NCI-H748 treated with DMSO at 0.1 percent for 48 hours (cell line): ENCODE measurements around the gene GRID1.
"Not testable (repeated sequence)": the region's sequence is repeated elsewhere in the genome, so short reads cannot be mapped to it uniquely, and the experiment has no call there.

ENCODE experiments used
- DNase-seq: peaks from one replicate; lab custom pipeline; 2025; lab: John Stamatoyannopoulos, UW

Gene GRID1

DNA sequence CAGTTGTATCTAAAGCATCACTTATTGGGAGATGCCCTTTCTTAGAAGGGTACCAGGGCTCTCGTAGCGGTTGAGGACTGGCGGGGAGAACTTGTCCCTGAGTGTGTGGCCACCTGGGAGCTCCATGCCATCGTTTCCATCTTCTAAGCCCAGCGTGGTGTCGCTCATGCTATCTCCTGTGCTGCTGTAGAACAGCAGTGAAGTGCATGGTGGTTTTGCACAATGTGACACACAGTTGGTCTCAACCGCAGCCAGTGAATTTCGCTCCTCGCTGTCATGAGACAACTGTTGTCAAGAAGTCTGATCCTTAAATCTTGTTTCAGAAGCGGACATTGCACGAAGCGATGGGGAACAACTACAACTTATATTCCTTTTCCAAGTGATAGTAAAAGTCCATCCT, 283.4 kb downstream of the GRID1 start:
- no peak for DNase-seq

DNA sequence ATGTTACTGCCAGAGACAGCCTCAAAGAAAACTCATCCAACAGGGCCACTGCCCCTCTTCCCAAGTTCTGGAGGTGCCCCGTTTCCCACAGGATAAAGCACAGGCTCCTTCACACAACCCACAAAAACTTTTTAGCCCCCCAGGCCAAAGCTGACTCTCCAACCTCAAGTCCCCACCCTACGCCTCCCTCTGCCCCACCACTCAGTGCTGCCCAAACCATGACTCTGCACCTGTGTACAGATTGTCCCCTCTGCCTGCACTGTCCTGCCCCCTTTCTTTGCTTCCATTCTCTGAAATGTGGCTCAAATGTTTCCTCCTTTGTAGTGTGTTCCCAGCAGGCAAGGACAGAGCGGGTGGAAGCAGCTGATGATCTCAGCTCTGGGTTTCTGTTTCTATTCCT, 284.0 kb downstream of the GRID1 start:
- no peak for DNase-seq

DNA sequence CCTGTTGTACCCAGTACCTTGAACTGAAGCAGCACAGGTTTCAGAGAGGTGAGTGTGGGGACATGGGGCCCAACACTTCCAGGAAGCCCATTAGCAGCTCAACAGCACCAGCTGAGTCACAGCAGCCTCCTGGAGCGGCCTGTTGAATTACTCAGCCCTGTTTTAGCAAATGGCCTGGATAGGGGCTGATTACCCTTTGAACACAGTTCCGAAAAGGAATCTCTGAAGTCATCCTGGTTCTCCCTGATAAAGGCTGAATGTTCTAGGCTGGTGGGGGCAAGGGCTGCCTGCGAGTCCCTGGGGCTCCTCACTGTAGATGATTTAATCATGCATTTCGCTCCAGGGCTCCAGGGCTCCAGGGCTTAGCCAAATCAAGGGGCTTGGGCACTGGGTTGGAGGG, 287.5 kb downstream of the GRID1 start:
- DNase-seq = no peak

DNA sequence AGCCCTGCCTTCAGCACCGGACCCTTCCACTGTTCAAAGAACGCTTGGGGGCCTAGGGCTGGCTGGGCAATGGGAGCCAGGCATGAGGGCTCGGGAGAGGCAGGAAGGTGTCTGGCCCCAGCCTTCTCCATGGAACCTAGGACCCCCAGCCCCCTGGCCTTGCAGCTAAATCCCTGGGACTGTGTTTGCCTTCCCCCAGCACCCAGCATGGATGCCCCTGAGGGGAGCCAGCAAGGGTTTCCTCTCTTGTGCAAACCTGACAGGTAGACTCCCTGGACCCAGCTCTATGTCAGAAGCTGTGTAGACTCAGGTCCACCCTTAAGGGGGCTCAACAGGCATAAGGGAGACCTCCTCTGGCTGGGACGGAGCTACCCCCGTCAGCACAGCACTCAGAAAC, 288.0 kb downstream of the GRID1 start:
- DNase-seq = no peak

DNA sequence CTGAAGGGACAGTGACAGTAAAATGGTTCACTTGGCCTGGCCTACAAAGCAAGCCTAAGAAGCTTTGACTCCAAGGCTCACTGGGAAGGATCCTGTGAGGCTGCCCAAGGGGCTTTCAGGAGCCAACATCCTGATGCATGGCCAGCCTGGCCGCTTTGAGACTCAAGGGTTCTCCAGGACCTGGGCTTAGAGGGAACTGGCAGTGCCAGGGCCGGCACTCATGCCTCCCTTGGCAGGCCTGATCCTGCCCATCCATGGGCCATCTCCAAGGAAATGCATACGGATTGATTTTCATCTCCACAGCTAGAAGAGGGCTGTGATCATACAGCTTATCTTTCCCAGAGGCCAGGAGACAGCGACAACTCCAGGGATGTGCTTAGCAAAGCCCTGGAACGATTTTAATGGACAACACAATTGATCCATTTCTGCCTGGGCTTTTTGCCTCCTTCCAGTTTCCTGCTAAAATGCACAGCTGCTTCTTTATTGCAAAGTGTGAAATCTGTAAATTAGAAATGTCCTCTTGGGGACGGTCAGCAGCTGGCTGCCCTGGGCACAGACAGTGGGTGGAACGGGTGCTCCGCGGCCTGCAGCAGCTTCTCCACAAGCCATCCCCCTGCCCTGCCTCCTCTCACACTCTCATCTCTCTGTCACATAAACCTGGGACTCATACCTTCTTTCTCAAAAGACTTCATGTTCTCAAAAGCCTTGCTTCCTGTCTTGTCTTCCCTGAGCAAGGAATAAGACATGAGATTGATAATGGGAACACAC, 288.5 kb downstream of the GRID1 start:
- no peak for DNase-seq

DNA sequence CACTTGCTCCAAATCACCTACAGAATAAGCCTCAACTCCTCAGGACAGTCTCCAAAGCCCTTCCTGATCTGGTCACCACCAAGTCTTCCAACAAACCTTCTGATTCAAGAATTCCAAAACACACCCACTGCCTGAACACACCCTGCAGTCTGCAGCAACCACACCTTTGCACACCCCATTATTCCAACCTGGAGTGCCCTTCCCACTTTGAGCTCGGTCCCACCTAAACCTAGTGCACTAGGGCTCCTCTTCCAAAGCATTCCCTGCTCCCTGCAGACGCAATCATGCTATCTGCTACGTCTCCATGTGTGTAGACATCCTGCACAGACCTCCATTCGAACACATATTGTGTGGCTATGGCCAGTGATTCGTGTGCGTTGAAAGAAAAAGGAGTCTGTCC, 289.3 kb downstream of the GRID1 start:
- DNase-seq = no peak

DNA sequence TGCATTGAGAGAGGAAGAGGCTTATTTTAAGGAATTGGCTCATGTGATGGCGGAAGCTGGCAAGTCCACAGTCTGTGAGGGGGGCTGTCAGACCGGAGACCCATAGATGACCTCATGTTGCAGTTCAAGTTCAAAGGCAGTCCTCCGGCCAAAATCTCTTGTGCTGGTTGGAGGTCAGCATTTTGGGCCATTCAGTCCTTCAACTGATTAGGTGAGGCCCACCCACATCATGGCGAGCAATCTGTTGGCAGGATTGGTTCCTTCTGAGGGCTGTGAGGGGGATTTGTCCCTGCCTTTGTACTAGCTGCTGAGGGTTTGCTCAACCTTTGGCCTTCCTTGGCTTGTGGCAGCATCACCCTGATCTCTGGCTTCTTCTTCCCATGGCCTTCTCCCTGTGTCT, 290.1 kb downstream of the GRID1 start:
- DNase-seq = not testable (repeated sequence)

DNA sequence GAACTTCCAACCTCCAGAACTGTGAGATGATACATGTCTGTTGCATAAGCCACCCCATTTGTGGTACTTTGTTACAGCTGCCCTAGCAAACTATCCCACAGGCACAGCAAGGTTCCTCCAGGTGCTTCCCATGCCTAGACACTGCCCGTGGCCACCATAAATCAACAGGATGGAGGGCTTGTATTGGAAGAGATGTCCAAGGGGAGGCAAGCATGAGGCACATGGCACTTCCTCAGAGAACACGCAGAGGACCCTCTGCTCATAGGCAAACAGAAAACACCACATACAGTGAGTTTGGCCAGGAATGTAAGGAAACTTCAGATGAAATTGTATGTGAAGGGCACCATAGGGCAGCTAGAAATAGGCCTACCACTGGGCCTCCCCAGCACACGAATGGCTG, 291.1 kb downstream of the GRID1 start:
- no peak for DNase-seq

DNA sequence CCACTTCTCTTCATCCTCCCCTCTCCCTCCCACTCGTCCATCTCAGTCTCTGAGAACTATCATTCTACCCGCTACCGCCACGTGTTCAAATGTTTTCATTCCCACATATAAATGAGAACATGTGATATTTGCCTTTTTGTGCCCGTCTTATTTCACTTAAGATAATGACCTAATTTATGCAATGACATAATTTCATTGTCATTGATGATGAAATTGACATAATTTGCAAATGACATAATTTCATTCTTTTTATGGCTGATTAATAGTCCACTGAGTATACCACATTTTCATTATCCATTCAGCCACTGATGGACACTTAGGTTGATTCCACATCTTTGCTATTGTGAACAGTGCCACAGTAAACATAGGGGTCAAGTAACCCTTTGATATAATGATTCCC, 292.3 kb downstream of the GRID1 start:
- DNase-seq = no peak

DNA sequence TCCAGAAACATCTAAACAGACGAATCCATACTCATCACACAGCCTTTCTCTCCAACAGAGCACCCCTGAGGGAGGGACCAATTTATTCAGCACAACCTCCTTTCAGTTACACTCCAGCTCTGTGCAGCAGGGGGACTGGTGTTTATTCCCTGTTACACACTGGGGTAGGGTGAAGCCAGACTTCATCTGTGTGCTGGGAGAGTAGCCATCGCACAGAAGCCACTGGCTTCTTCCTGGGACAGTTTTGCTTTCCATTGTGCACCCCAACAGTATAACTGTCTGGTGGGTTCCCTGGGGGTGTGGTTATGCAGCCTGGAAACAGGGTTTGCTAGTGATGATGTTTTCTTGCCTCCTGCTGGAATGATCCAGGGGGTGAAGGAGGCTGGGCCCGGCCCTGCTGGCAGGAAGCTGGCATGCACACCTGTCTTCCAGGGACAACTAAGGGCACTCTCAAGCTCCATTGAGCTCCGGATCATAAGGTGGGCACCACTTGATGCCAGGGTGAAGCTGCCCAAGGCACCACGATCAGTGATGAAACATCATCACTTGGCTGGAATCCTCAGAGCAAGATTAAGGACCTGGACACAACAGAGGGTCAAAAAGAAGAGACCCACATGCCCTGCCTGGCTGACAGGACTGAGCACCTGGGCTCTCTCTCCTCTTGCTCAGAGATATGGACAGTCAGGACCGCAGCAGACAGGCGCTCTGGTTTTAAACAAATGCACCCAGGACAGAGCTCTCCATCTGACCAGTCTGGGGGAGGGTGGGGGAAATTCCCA, 293.2 kb downstream of the GRID1 start:
- no peak for DNase-seq

DNA sequence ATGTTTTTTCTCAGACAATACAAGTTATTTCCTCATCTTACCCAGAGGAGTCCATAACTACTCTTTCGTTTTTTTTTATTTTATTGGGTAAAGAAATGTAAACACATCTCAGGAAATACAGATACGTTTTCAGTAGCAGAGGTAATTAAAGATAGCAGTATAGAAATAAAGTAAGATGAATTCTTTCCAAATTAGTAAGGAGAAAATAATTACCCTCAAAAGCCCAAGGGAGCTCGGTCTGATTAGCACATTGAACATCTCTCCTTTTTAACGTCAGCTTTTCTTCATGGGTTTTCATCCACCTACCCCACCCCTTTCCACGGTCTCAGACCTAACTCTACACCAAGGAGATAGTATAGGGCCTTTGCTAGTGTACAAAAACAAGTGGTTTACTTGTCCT, 294.2 kb downstream of the GRID1 start:
- DNase-seq = no peak

DNA sequence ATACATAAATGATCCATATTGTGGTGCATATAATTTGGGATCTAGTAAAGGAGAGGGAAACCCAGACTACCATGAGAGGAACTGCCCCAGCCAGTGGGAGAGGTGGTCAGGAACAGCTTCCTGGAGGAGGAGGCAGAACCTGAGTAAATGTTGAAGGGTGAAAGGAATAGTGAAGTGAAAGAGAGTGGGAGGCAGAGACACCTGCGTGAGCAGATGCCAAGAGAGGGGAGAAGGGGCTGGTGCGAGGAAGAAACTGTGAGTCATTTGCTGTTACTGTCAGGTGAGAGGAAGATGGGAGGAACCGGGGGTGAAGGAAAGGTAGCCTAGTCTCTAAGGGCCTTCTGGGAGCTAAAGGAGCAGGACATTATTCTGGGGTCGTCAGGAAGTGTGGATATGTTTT, 294.8 kb downstream of the GRID1 start:
- DNase-seq = no peak

DNA sequence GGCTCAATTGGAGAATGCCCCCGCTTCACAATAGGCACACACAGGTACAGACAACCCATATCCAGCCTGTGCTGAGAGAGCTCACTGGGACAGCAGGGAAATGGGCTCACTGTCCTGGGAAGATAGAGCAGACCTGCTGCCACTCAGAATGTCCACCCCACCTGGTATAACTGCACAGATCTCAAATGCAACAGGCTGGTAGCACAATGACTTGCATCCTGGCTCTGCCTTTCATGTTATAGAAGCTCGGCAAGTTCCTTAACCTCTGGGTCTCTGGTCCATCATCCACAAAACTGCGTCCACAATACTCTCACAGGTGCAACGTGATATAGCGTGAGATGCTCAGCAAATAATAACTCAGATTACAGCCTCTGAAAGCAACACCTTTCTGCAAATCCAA, 295.4 kb downstream of the GRID1 start:
- DNase-seq = no peak

DNA sequence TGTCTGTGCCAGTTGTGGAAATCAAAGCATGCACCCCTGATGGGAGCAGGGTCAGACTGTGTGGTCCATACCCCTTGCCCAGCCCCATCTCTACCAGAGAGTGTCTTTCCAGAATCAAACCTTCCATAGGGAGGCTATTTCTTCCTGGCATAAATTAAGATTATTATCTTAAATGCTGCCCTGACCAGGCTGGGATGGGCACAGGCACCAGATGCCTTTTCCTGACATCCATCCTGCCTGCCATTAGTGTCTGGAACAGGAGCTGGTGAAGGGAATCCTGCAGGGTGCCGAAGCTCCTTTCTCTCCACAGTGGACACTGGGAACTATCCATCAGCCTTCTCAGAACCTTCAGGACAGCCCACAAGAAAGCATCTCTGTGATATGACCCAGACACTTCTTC, 296.3 kb downstream of the GRID1 start:
- DNase-seq = no peak

DNA sequence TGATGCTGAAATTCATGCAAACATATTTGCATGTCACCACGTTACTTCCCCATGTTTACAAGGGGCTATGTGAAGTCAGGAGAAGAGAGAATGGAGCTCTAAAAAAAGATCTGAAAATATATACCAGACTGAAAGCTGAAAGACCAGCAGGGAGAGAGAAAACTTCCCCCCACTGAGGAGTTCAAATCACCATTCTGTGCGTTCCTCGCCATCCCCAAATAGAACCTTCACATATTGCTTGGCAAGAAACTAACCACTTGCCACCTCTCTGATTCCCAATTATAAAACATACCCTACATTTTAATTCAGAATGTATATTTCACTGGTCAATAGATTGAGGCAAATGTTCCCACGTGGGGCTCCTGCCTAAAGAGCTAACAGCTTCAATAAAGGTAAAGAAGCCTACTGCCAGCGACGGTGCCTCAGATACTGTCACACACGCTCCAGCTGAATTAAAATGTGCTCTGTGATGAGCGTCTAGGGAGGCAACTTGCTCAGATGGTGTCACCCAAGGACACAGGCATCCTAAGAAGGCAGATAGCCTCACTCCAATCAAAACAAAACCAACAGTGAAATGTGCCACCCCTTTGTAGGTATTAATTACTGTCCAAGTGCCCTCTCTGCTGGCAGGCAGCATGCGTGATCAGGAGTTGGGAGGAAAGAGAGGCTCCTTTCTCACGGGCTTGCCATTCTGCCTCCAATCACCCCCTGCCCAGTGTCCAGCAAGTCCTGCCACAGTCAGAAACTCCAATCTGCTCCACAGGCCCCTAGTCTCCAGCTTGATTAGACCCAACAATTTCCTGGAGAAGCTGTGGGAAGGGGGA, 298.2 kb downstream of the GRID1 start:
- no peak for DNase-seq

DNA sequence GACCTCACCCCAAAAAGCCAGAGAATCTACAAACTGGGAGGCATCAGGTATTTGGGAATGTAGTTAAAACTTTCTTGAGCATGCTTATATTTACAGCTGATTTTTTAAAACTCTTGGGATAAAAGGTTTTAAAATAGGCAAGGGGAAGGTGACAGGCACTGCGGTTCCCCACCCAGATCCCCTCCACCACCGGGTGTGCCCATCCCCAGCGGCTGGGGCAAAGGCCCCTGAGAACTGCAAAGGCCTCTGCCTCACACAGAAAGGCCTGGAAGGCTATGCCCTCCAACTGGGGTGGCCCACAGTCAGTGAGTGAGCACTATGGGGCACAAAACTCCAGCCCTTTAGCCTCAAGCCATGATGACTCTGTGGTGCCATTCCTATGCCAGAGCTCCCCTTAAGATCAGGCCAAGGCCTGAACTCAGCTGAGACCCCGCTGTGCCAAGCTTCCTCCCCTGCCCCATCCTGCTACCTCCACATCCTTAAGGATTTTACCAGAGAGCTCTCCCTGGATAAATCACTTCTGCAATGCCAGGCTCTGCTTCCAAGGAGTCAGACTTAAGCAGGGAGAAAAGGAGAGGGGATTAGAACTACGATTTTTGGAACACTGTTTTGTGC, 299.1 kb downstream of the GRID1 start:
- no peak for DNase-seq

DNA sequence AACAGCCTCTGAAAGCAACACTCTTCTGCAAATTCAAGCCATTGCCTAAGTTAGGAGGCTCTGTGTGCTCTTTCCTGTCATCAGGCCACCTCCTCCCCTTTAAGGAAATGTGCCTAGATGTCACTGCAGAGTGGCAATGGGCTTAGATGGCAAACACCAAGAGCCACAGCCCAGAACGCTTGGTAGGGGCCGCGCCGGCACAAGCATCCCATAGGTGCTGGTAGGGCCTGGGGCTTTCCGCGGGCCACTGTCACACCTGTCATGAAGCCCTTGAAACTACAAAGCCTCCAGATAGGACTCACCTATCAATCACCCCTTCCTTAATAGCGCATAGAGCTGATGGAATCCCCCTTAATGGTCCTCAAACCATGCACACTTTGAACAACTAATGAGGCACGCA, 299.9 kb downstream of the GRID1 start:
- DNase-seq = no peak

DNA sequence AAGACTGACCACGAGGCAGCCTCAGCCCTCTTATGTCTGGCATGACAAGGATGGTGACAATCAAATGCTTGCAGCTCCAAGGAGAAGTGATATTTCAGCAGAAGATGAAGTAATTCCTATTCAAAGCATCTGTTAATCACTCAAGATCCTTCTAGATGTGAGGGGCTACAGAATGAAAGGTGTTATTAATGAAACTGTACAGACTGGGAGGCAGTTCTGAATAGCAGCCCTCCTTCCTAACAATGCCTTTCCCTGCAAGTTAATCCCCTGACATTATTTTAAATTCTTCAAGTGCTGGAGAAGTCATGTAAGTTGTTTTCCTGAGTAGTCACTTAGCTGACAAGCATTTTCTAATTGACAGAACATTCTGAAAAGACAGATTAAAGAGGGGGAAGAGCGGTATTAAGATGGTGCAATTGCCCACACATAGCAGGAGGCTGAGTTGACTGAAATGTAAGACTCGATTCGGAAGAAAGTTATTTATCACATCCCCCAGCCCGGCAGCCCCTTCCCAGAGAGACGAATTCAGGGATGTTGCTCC, 300.8 kb downstream of the GRID1 start:
- DNase-seq = no peak

DNA sequence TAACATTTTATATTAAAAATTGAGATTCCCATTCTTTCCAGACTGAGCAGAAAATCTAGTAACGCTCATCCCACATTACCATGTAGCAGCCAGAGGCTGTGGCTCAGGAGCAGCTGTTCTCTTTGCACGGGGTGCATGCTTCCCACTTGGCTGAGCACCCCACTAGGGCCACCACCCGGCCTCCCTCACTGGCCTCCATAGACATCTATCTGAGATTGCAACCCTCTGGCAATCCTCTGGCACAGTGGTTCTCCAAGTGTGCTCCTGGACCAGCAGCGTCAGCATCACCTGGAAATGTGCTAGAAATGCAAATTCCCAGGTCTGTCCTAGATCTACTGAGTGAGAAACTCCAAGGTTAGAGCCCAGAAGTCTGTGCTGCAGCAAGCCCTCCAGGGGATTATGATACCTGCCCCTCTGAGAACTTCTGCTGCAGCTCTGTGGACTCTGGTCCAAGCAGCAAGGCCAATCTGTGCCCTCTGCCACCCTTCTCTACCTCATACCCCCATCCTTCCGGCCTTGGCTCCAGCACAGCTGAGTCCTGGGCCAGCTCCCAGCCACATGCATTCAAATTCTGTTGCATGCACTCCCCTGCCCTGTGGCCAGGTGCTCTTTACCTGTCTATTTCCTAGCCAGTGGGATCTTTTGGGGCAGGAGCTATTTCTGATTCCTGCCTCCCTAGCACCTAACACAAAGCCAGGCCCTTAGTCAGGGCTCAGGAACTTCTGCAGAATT, 301.5 kb downstream of the GRID1 start:
- no peak for DNase-seq

DNA sequence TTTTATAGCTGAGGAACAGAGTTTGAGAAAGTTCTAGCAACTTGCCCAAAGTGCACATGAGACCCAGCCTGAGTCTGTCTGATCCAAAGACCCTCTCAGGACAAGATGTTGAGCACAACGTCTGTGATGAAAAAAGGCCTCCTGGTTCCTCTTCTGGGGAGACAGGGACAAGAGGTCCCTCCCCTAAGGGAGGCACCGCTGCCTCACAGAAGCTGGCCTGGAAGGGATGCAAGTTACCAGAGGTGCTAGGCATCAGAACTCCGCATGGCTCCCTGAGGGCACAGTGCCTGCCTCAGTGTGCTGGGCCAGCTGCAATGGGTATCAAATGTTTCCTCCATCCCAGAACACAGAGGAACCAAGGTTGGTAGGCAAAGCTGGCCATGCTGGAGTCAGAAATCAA, 302.4 kb downstream of the GRID1 start:
- DNase-seq = no peak

DNA sequence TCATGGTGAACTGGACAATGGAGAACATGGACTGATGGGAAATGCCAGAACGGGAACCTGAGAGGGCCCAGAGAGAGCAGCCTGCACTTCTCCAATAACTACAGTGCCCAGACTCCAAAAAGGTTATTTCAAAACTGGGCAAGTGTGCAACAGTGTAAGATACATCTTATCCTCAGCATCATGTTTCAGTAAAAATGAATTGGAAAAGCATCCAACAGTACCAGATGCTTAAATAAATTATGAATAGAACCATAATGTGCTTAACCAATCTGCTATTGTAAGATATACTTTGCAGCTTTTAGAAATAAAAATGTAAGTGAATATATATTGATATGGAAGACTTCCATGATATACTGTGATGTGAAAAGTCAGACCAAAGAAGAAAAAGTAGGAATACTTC, 303.3 kb downstream of the GRID1 start:
- DNase-seq = no peak
